Epithelial cell of proximal tubule (primary cell): ENCODE results near the gene ST6GAL1. TPM values are rescaled to one million over a fixed set of nuclear protein-coding genes. Genes with fewer than 3 reads are reported as not detected.

Experiments
- DNase-seq: peaks from one replicate; pipeline ENCODE4 v3.0.0-alpha.2; 2011; ENCODE audit warnings: low read depth
- H3K4me3 ChIP-seq: 2 replicates; pipeline ENCODE4 v1.5.1; 2011; ENCODE audit warnings: low read depth, mild to moderate bottlenecking, low read length
- CTCF ChIP-seq: conservative IDR thresholded peaks from 2 replicates; pipeline ENCODE4 v1.5.1; 2012; ENCODE audit warnings: low read depth, mild to moderate bottlenecking, low read length
- total RNA-seq: library from RNA; depleted of rRNA; stranded (reverse); fragments of >200 nt; gene quantifications from 2 replicates; pipeline ENCODE4 v1.2.3, GENCODE V29; 2015

ST6GAL1 gene
- total RNA-seq, 1 donor from 2014 or later, result 23.1 TPM

GRCh38 chr3:186920301-186920700 is 10.0 kb upstream of the ST6GAL1 start:
- no peak for DNase-seq
- no peak overlapping the region for H3K4me3 ChIP-seq
- TF ChIP-seq CTCF, result no peak

GRCh38 chr3:186920796-186921195 is 9.5 kb upstream of the ST6GAL1 start:
- H3K4me3 ChIP-seq, result no peak overlapping the region
- no peak for TF ChIP-seq CTCF
- DNase-seq, result no peak

- no peak for TF ChIP-seq CTCF
- DNase-seq, result no peak
- no peak overlapping the region for H3K4me3 ChIP-seq
Observed at GRCh38 chr3:186921578-186921977, 8.7 kb upstream of the ST6GAL1 start.

- H3K4me3 ChIP-seq, result no peak overlapping the region
- no peak for TF ChIP-seq CTCF
- DNase-seq, result no peak
Observed at GRCh38 chr3:186922224-186922623, 8.1 kb upstream of the ST6GAL1 start.

- no peak for DNase-seq
- no peak for TF ChIP-seq CTCF
- H3K4me3 ChIP-seq, result no peak overlapping the region
Observed at GRCh38 chr3:186922790-186923189, 7.5 kb upstream of the ST6GAL1 start.

GRCh38 chr3:186923241-186923640 is 7.1 kb upstream of the ST6GAL1 start:
- no peak for TF ChIP-seq CTCF
- no peak for DNase-seq
- no peak overlapping the region for H3K4me3 ChIP-seq

GRCh38 chr3:186925826-186926225 is 4.5 kb upstream of the ST6GAL1 start:
- no peak overlapping the region for H3K4me3 ChIP-seq
- no peak for TF ChIP-seq CTCF

More at GRCh38 chr3:186925826-186926225, 4.5 kb upstream of the ST6GAL1 start:
- no peak for DNase-seq
